ENCODE measurements around the gene VSIG10L2. TPM values are rescaled to one million over a fixed set of nuclear protein-coding genes. Genes with fewer than 3 reads are reported as not detected.
"Not testable (repeated sequence)": the region's sequence is repeated elsewhere in the genome, so short reads cannot be mapped to it uniquely, and the experiment has no call there.

VSIG10L2 gene
- total RNA-seq, 1 experiment from 2014 or later: not detected

GRCh38 chr11:125959511-125959910 is 13.7 kb downstream of the VSIG10L2 start:
- DNase-seq (ENCODE audit: low read depth): no peak

- no peak for DNase-seq (ENCODE audit: low read depth)
Observed at GRCh38 chr11:125959931-125960330, 14.1 kb downstream of the VSIG10L2 start.

DNA sequence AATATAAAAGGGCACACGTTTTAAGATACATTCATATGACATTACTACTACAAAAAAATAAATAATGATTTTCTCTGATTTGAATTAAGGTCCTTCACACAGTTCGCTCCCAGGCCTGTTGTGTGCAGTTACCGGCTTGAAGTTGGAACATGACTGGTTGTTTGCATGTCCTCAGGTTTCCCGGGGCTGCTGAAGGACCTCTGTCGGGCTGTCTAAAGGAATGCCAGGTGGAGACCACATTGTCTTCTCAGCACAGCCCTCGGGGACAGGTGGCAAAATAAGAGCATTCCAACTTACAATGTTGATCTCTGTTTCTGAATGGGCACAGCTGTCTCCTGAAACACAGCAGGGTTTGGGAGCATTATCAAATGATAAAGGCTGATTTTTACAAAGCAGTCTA is 14.9 kb downstream of the VSIG10L2 start:
- DNase-seq (ENCODE audit: low read depth): no peak

DNA sequence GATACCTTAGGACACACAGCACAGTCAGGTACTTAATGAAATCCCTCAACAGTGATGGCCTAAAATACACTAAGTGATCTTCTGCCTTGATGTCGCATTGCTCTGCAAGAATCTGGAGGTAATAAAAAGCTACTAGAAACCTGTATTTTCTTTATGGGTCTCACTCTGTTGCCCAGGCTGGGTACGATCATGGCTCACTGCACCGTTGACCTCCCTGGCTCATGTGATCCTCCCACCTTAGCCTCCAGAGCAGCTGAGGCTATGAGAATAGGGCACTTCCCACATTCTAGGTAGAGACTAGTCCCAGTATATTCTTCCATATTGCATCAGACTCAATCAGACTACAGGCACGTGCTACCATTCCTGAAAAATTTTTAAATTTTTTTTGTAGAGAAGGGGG is 21.7 kb downstream of the VSIG10L2 start:
- no peak for DNase-seq (ENCODE audit: low read depth)

GRCh38 chr11:125968354-125968753 is 22.5 kb downstream of the VSIG10L2 start:
- DNase-seq (ENCODE audit: low read depth): no peak

- no peak for DNase-seq (ENCODE audit: low read depth)
Observed at GRCh38 chr11:125971618-125972017, 25.8 kb downstream of the VSIG10L2 start.

- no peak for DNase-seq (ENCODE audit: low read depth)
Observed at GRCh38 chr11:125974284-125974683, 28.4 kb downstream of the VSIG10L2 start.

DNA sequence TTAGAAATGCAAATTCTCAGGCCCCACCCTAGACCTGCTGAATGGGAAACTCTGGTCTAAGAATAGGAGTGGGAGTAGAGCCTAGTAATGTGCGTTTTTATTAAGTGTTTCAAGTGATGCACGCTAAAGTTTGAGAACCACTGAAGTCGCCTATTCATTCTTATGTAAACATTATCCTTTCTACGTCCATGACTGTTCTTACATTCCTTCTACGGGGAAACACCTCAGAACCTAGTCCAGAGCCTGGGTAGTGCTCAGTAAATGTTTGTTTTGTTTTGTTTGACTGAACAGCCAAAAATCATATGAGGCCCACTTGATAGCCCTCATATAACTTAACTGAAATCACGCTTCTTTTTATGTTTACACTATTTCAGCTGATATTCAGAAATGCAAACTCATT is 29.8 kb downstream of the VSIG10L2 start:
- no peak for DNase-seq (ENCODE audit: low read depth)

- no peak for DNase-seq (ENCODE audit: low read depth)
Observed at GRCh38 chr11:125976156-125976555, 30.3 kb downstream of the VSIG10L2 start.

- DNase-seq (ENCODE audit: low read depth): no peak
Observed at GRCh38 chr11:125977333-125977732, 31.5 kb downstream of the VSIG10L2 start.

DNA sequence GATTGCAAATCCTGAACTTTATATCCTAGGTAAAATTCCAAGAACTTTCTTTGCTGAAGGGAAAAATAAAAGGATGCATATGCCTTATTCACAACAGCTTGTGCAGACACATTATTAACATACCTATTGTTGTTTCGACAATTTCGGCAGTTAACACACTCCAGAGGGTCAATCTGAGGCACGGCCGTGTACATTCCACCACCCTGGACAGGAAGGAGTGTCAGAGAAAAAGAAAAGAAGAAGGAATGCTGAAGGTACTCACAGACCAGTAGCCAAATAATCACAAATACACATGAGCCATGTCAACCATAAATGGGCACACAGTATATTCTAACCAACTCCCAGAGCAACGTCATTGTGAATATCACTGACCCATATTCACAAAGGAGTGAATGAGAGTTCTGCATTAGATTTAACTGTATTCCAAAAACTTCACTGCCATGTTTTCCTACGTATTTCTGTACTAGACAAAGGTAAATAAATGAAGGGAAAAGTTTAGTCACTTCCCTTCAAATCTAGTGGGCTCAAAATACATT is 32.4 kb downstream of the VSIG10L2 start:
- DNase-seq (ENCODE audit: low read depth): no peak

DNA sequence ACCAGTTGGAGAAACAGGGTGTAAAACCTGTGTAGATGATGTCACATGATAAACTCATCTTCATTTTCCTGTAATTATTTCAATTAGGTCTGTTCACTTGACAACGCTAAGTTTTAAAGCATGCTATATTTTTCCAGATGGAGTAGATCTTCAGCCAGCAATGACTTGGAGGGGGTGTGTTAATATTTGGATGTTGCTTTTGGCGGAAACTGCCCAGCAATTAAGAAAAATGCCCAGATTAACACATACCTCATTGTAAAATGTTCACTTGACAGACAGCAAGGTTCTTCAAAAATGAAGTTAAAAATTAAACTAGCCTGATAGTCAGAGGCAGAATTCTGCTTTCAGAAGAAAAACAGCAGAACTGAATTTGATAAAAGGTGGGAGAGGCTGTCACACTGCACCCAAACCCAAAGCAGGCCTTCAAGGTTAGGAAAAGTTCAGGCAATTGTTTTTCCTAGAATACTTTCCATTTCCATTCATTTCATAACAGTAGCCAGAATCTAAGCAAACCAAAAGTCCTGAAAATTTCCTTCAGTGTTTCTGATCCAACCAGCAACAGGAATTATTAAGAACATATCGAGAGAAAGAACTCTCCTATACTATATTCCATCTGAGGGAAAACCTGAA is 33.0 kb downstream of the VSIG10L2 start:
- no peak for DNase-seq (ENCODE audit: low read depth)

DNA sequence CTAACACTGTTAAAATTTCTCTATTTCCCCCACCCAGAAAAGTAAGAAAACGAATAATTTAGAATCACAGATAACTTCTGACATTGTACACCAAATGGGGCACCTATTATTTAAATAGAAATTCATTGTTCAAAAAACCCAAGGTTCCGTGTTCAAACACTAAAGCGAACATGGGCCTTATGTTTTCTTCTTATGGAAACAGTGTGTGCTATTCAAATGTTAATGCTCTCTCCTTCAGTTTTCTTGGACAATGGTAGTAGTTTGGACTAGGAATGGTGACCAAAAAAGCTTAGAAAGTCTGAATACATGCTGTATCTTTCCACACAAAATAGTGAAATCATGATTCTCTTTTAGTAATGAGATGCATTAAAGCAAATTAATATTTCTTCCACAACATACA is 33.7 kb downstream of the VSIG10L2 start:
- no peak for DNase-seq (ENCODE audit: low read depth)

GRCh38 chr11:125980436-125980835 is 34.6 kb downstream of the VSIG10L2 start:
- no peak for DNase-seq (ENCODE audit: low read depth)

GRCh38 chr11:125982348-125982730 is 36.5 kb downstream of the VSIG10L2 start:
- DNase-seq (ENCODE audit: low read depth): no peak

- DNase-seq (ENCODE audit: low read depth): not testable (repeated sequence)
Observed at GRCh38 chr11:125985956-125986355, 40.1 kb downstream of the VSIG10L2 start.

DNA sequence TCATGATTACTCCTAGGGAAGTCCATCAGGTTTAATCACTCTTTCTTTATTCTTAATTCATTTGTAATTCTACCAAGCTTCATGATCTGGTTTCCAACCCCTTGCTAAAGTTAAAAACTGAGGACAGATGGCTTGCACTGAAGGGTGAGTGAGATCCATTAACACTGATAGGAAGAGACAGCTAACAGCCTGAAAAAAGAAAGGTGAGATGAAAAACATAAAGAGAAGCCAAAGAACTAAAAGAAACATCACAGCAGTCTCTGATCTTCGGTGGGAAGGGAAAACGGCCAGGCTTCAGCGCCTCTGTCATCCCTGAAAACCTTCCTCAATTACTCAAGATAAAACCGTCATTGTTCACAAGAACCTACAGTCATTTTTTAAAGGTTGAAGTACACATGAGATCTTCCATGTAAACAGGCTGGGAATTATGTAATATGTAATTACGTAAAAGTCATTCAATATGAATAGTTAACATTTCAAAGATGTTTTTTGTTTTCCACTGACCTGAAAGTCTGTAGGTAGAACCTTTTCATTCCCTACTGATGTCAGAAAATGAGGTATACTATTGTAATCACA is 41.3 kb downstream of the VSIG10L2 start:
- DNase-seq (ENCODE audit: low read depth): no peak

DNA sequence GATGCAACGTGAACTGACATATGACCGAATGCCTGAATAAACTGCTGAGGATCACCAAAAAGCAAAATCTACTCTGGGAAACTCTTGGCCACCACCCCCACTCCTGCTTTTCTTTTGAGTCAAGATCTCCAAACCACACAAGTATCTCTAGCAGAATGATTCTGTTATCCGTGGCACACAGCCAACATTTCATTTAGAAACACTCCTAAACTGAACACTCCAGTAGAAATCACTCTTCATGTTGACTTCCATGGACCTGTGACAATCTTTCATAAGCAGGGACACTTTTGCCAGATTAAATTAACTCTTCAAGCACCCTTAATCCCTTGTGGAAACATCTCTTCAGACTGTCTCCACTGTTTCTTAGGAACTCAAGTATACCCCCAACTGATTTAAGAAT is 44.4 kb downstream of the VSIG10L2 start:
- DNase-seq (ENCODE audit: low read depth): no peak

DNA sequence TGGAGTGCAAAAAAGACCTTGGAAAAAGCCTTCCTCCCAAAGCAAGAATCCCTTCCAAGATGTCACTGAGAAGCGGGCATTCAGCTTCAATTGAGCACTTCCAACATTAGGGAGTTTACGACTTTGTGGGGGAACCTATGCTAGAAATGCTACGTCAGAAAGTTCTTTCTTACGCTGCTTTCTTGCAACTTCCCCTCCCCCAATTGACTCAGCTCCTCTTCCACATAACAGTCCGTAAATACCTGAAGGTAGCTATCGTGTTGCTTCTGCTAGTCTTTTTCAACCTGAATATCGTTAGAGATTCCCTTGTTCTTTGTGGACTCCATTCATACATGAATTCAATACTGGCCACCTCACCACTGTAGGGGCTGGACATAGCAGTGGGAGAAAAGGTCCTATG is 47.0 kb downstream of the VSIG10L2 start:
- no peak for DNase-seq (ENCODE audit: low read depth)

GRCh38 chr11:125994509-125994908 is 48.7 kb downstream of the VSIG10L2 start:
- no peak for DNase-seq (ENCODE audit: low read depth)

DNA sequence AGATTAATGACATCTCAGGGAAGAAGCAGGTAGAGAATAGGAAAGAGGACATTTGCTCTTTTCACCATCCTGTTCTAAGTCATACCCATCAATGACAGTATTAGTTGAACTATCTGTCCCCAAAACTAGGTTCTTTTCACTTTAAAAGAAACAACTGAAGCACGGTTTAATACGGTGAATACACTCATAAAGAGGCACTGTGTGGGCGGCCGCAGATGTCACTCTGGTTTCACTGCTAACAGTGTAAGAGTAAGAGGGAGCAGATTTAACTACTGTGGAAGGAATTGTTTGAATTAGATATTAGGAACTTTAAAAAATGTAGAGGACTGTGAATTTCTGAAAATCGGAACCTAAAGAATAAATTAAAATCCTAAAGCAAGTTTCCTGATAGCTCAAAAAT is 49.5 kb downstream of the VSIG10L2 start:
- no peak for DNase-seq (ENCODE audit: low read depth)

DNA sequence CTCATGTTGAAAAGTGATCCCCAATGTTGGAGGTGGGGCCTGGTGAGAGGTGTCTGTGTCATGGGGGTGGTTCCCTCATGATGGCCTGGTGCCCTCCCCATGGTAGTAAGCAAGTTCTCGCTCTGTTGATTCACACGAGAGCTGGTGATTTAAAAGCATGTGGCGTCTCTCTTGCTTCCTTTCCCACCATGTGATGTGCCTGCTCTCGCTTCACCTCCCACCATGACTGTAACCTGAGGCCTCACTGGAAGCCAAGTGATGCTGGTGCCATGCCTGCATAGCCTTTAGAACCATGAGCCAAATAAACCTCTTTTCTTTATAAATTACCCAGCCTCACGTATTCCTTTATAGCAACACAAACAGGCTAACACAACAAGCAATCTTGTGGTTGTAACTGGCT is 52.4 kb downstream of the VSIG10L2 start:
- DNase-seq (ENCODE audit: low read depth): no peak

DNA sequence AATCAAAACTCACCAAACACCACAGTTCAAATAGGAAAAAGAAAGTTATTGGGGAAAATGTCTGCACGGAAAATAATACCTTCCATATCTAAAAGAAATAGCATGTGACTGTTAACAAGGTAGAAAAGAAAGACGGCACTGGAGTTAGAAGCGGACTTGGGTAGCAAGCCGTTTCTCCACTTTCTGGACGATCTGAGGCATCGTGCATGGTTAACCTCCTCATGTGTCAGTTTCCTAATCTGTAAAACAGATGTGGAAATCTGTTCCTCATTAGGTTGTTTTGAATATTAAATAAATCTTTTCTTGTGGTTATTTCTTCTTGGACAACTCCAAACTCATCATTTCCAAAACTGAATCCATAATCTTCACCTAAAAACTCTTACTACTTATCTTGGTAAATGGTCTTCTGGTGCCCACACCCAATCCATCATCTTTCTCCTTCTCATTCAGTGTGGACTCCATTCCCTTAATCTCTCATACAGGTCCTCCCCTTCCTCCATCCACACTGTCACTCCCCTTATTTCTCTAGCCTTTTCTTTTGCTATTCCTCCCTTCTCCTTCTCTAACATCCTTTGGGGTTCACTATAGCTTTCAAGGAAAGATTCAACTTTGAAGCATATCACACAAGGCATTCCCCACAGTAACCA is 53.5 kb downstream of the VSIG10L2 start:
- no peak for DNase-seq (ENCODE audit: low read depth)

Measured in HT1080 (cell line).